ENCODE measurements around the gene ABCC8. TPM values are rescaled to one million over a fixed set of nuclear protein-coding genes. Genes with fewer than 3 reads are reported as not detected.

ABCC8 gene
- total RNA-seq, 4 donors from 2014 or later = 0.38 to 2.2 TPM; not detected in 2

- TF ChIP-seq, protein P1, sequence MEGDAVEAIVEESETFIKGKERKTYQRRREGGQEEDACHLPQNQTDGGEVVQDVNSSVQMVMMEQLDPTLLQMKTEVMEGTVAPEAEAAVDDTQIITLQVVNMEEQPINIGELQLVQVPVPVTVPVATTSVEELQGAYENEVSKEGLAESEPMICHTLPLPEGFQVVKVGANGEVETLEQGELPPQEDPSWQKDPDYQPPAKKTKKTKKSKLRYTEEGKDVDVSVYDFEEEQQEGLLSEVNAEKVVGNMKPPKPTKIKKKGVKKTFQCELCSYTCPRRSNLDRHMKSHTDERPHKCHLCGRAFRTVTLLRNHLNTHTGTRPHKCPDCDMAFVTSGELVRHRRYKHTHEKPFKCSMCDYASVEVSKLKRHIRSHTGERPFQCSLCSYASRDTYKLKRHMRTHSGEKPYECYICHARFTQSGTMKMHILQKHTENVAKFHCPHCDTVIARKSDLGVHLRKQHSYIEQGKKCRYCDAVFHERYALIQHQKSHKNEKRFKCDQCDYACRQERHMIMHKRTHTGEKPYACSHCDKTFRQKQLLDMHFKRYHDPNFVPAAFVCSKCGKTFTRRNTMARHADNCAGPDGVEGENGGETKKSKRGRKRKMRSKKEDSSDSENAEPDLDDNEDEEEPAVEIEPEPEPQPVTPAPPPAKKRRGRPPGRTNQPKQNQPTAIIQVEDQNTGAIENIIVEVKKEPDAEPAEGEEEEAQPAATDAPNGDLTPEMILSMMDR (IDR thresholded peaks at IDR 0.05) = no peak
- DNase-seq (ENCODE audit: low spot score) (no peak), ATAC-seq (ENCODE audit: low FRiP score) (no peak)
Measured at GRCh38 chr11:17486646-17487045, 10.0 kb upstream of the ABCC8 start.

DNA sequence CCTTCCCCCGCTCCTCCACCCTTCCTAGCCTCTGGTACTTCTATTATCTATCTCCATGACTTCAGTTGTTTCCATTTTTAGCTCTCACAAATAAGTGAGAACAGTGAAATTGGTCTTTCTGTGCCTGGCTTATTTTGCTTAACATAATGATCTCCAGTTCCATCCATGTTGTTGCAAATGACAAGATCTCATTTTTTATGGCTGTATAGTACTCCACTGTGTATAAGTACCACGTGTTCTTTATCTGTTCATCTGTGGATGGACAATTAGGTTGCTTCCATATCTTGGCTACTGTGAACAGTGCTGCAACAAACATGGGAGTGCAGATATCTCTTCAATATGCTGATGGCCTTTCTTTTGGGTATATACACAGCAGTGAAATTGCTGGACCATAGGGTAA, 6.9 kb upstream of the ABCC8 start:
- ATAC-seq (ENCODE audit: low FRiP score) (no peak), DNase-seq (ENCODE audit: low spot score) (no peak)
- TF ChIP-seq, protein P1 (IDR thresholded peaks at IDR 0.05) = no peak

DNA sequence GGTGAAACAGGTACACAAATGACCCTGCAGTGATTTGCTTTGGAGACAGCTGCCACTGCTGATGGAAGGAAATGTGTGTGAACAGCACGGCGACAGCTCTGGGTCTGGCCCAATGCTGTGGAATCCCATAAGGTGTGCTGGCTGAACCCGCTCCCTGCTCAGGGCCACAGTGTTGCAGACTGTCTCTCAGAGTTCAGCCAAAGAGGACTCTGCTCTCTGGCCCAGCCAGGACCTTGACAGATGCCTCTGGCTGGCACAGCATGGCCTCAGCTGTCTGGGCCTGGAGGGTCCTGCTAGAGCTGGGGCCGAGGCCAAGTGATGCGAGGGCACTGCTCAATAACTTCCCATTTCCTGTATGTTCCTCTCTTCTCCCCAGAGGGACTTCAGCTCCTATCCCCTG, 5.3 kb upstream of the ABCC8 start:
- ATAC-seq (ENCODE audit: low FRiP score) (no peak), DNase-seq (ENCODE audit: low spot score) (no peak)
- TF ChIP-seq, protein P1 (IDR thresholded peaks at IDR 0.05) = no peak

DNA sequence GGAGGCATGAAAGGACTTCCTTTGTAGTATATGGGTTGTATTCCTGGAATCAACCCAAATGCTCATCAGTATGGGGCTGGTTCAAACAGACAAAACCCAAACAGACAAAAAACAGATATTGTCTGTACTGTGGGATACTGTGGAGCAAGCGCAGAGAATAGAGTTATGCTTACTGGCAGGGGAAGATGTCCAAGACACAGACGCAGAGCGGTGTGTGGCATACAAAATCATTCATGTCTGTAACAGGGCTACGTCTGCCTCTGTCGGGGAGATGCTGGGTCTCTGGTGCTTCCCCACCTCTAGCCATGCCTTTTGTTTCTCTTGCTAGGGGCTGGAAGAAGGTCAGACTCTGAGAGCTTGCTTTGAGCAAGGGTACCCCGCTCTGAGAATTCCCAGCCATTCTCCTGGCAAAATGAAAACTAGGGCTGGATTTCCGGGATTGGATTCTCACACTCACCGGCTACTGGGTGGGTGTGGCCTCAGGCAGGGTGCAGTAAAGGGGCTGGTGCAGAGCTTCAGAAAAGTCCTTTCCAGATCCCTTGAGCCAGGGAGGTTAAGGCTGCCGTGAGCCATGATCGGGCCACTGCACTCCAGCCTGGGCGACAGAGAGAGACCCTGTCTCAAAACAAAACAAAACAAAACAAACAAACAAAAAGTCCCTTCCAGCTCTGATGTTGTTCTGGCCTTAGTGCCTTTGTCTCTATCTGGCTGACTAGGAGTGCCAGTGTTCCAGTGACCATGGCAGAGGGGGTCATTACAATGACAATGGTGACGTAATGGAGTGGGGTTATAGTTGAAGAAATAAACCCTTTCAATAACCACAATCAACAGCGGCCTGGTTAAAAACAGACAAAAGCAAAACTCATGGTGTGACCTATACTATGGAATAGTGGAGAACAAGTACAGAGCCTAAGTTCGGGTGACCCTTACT, 2.9 kb upstream of the ABCC8 start:
- no peak for DNase-seq (ENCODE audit: low spot score)
- TF ChIP-seq, protein P1 (IDR thresholded peaks at IDR 0.05) = no peak
- ATAC-seq (ENCODE audit: low FRiP score) = no peak

- TF ChIP-seq, protein P1 (IDR thresholded peaks at IDR 0.05) = no peak
- no peak for ATAC-seq (ENCODE audit: low FRiP score)
- no peak for DNase-seq (ENCODE audit: low spot score)
Measured at GRCh38 chr11:17478070-17478469, 1.4 kb upstream of the ABCC8 start.

DNA sequence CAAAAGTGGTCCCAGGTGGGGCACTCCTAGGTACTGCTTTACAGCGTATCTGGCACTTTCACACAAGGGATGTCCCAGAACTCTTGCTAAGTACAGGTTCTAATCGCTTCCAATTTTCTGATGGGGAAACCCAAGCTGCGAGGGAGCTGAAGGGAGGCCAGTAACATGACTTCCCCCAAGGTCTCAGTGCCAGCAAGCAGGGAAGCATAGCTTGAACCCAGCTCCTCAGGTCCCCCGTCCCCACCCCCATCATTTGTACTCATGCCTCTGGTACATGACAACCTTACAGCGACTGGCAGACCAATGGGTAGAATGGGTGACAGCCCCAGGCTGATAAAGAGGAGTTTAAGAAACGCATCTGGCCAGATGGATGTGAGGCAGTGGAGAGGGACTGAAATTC, 716 bp upstream of the ABCC8 start:
- ATAC-seq (ENCODE audit: low FRiP score) = no peak
- TF ChIP-seq, protein P1 (IDR thresholded peaks at IDR 0.05) = no peak

GRCh38 chr11:17477084-17477333, 364 bp upstream of the ABCC8 start:
- TF ChIP-seq, protein P1 (IDR thresholded peaks at IDR 0.05) = no peak
- no peak for ATAC-seq (ENCODE audit: low FRiP score)

More for the DNA sequence above, 716 bp upstream of the ABCC8 start:
- DNase-seq (ENCODE audit: low spot score) = no peak

More at GRCh38 chr11:17477084-17477333, 364 bp upstream of the ABCC8 start:
- DNase-seq (ENCODE audit: low spot score) = no peak
